Calu3 (cell line): ENCODE results near the gene DEK. TPM values are rescaled to one million over a fixed set of nuclear protein-coding genes. Genes with fewer than 3 reads are reported as not detected.
A peak's percentile ranks its signal among the peaks of the same experiment; 100 is the strongest.

Experiments
- BruUV-seq: library from RNA; stranded (reverse); fragments of 400-500 nt; replicated peaks from 2 replicates; lab custom pipeline; 2021; lab: Mats Ljungman, UMichigan
- CTCF ChIA-PET: fragments of 300-600 bp; sonication (Branson Sonifier 250); formaldehyde crosslinking; loops from one replicate; lab custom pipeline; 2022; ENCODE audit warnings: antibody characterized with exemption; lab: Charles Lee
- DNase-seq: peaks from one replicate; pipeline ENCODE4 v3.0.0; 2022
- H3K27ac Mint-ChIP-seq: one replicate; pipeline ENCODE4 v1.8.0; 2022; ENCODE audit warnings: mixed read lengths; ENCODE audit not compliant: unreplicated experiment
- H3K27me3 Mint-ChIP-seq: one replicate; pipeline ENCODE4 v1.8.0; 2022; ENCODE audit warnings: mixed read lengths; ENCODE audit not compliant: unreplicated experiment
- H3K36me3 Mint-ChIP-seq: one replicate; pipeline ENCODE4 v1.8.0; 2022; ENCODE audit warnings: mild to moderate bottlenecking, moderate library complexity, mixed read lengths; ENCODE audit not compliant: insufficient read depth, unreplicated experiment
- H3K4me1 Mint-ChIP-seq: one replicate; pipeline ENCODE4 v1.8.0; 2022; ENCODE audit warnings: mild to moderate bottlenecking, low read depth, mixed read lengths; ENCODE audit not compliant: unreplicated experiment
- H3K4me3 Mint-ChIP-seq: one replicate; pipeline ENCODE4 v1.8.0; 2022; ENCODE audit warnings: mild to moderate bottlenecking, low read depth, moderate library complexity, mixed read lengths; ENCODE audit not compliant: unreplicated experiment
- H3K9me3 Mint-ChIP-seq: one replicate; pipeline ENCODE4 v1.8.0; 2022; ENCODE audit warnings: low read depth, mixed read lengths; ENCODE audit not compliant: unreplicated experiment
- intact Hi-C: fragments of 100-400 bp; cut with micrococcal nuclease; formaldehyde crosslinking; loops from one replicate; pipeline ENCODE4 v1.10.0; 2022; ENCODE audit not compliant: unreplicated experiment
- total RNA-seq: library from RNA; stranded (reverse); gene quantifications from 2 replicates; pipeline ENCODE4 v1.2.3, GENCODE V29; 2022
- TF ChIP-seq, protein P1 (sequence below): fragments of 200-600 bp; IDR thresholded peaks from one replicate; pipeline ENCODE4 v1.8.0; 2022; ENCODE audit warnings: antibody characterized with exemption; ENCODE audit not compliant: unreplicated experiment

The DEK gene
- total RNA-seq, 1 experiment from 2014 or later = 108 TPM

DNA sequence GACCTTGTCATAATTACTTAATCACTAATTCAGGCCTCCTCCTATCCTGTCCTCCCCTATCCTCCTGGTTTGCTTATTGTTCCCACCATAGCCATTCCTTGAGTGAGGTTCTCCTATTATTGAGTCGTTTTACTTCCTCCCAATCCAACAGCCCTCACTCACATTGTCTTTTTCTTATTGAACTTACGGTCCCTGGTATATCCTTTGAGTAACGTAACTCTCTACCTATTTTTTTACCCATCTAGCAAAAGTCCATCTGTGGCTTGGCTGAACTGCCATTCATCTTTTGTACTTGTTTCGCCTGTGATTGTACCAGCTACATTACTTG, 43.1 kb downstream of the DEK start:
- Mint-ChIP-seq H3K9me3 (no peaks in the 10 kb centered on the region), H3K27me3 (no peaks in the 10 kb centered on the region), H3K4me3 (no peak overlapping the region), H3K27ac (peak overlapping the region; percentile 27), H3K36me3 (peaks cover 22% of the 10 kb centered on the region), H3K4me1 (no peaks in the 10 kb centered on the region)
- BruUV-seq = no TSS peak
- TF ChIP-seq, protein P1, sequence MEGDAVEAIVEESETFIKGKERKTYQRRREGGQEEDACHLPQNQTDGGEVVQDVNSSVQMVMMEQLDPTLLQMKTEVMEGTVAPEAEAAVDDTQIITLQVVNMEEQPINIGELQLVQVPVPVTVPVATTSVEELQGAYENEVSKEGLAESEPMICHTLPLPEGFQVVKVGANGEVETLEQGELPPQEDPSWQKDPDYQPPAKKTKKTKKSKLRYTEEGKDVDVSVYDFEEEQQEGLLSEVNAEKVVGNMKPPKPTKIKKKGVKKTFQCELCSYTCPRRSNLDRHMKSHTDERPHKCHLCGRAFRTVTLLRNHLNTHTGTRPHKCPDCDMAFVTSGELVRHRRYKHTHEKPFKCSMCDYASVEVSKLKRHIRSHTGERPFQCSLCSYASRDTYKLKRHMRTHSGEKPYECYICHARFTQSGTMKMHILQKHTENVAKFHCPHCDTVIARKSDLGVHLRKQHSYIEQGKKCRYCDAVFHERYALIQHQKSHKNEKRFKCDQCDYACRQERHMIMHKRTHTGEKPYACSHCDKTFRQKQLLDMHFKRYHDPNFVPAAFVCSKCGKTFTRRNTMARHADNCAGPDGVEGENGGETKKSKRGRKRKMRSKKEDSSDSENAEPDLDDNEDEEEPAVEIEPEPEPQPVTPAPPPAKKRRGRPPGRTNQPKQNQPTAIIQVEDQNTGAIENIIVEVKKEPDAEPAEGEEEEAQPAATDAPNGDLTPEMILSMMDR = no peak
- DNase-seq = no peak
- CTCF ChIA-PET = no interaction called here
- intact Hi-C loops = no loop called here

DNA sequence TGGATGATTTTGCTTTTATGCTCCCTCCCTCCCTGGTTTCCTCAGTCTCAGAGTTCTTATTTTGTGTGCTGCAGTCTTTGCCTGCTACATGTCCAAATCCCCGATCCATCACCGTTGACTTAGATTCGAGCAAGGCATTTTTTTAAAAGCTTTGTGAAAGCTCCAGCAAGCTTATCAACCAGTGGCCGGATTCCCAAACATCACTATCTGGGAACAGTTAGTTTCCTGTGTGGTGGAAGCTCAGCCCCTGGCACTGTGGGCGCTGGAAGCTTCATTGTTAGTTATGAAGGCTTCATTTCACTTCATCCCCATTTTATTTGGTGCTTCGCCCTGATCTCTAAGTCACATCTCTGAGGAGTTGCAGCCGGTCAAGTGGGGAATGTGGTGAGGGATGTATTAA, 44.7 kb downstream of the DEK start:
- Mint-ChIP-seq H3K36me3 (peaks cover 18% of the 10 kb centered on the region), H3K9me3 (no peaks in the 10 kb centered on the region), H3K27me3 (no peaks in the 10 kb centered on the region), H3K4me3 (no peak overlapping the region), H3K4me1 (no peaks in the 10 kb centered on the region), H3K27ac (peak overlapping the region; percentile 43)
- no peak for DNase-seq
- intact Hi-C loops = no loop called here
- TF ChIP-seq, protein P1 = no peak
- BruUV-seq = no TSS peak
- CTCF ChIA-PET = no interaction called here

DNA sequence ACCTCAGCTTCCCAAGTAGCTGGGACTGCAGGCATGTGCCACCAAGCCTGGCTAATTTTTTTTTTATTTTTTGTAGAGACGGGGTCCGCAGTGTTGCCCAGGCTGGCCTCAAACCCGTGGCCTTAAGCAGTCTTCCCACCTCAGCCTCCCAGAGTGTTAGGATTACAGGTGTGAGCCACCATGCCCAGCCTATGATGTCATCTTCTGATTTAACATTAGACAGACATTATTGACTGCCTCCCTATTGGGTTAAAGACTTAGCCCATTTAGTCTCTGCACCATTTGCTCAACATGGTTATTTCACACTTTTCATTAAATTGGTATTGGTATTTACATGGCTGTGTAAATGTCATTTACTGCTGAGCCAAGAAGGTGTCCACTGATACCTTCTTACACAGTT, 46.1 kb downstream of the DEK start:
- Mint-ChIP-seq H3K4me1 (no peaks in the 10 kb centered on the region), H3K9me3 (no peaks in the 10 kb centered on the region), H3K27me3 (no peaks in the 10 kb centered on the region), H3K4me3 (no peak overlapping the region), H3K27ac (no peak overlapping the region), H3K36me3 (peaks cover 18% of the 10 kb centered on the region)
- CTCF ChIA-PET = no interaction called here
- TF ChIP-seq, protein P1 = no peak
- no TSS peak for BruUV-seq
- intact Hi-C loops = no loop called here
- no peak for DNase-seq

DNA sequence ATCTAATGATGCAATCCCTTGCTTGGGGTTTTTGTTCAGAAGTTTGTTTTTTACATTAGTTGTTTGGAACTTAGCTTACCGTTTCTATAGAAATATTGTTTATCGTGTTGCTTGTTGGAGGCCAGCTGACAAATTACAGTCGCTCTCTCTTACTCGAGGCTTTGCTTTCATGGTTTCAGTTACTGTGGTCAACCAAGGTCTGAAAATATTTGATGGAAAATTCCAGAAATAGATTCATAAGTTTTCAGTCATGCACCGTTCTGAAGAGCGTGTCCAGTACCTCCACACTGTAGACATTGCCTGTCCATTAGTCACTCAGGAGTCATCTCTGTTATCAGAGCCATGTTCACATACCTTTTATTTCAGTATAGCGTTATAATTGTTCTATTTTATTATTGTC, 47.9 kb downstream of the DEK start:
- TF ChIP-seq, protein P1 = no peak
- H3K36me3 Mint-ChIP-seq = peaks cover 14% of the 10 kb centered on the region
- no peak overlapping the region for H3K27ac Mint-ChIP-seq
- CTCF ChIA-PET = no interaction called here
- BruUV-seq = no TSS peak
- H3K27me3 Mint-ChIP-seq = no peaks in the 10 kb centered on the region
- no peak overlapping the region for H3K4me3 Mint-ChIP-seq
- H3K4me1 Mint-ChIP-seq = peaks cover 9% of the 10 kb centered on the region
- no peak for DNase-seq
- intact Hi-C loops = no loop called here
- H3K9me3 Mint-ChIP-seq = no peaks in the 10 kb centered on the region
